ENCODE data around the gene EDC3. TPM values are rescaled to one million over a fixed set of nuclear protein-coding genes. Genes with fewer than 3 reads are reported as not detected.

EDC3 gene
- polyA plus RNA-seq, 4 donors = 37.5 to 43.0 (median 40.6) TPM

DNA sequence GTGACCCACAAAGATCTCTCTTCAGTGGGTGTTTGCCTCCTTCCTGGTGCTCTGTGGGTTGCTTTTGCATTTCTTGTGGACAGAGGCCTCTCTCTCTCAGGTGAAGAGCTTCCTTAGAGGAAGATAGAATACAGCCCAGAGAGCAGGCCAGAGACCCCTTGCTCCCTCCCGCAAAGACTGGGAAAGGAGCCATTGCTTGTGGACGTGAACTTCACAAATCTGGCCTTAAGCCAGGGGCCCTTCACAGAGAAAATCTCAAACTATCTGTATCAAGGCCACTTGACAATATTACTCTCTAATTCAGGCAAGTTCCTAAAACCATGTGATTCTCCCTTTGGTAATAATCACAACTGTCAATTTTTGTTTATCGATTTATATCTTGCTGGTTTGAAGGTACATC is 110.6 kb downstream of the EDC3 start:
- DNase-seq (ENCODE audit: low read depth in 4 of 4, low spot score in 2 of 4) = no peak

DNA sequence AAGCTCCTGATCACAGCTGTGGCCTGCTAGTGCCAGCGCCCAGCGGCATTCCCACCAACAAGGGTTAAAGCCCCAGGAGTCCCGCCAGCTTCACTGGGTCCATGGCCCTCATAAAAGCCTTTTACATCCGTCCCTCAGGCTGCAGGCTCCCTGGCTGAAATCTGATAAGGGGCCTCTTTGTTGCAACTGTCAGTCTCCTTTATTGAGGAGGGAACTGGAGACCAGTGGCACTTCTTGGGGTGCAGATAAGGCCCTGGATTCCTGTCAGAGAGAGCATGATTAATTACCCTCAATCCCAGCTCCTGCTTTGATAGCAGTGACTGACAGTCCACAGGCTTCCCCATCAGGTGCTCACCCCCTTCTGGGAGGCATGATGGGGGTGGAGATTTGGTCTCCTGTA is 111.0 kb downstream of the EDC3 start:
- DNase-seq (ENCODE audit: low read depth in 4 of 4, low spot score in 2 of 4) = no peak

DNA sequence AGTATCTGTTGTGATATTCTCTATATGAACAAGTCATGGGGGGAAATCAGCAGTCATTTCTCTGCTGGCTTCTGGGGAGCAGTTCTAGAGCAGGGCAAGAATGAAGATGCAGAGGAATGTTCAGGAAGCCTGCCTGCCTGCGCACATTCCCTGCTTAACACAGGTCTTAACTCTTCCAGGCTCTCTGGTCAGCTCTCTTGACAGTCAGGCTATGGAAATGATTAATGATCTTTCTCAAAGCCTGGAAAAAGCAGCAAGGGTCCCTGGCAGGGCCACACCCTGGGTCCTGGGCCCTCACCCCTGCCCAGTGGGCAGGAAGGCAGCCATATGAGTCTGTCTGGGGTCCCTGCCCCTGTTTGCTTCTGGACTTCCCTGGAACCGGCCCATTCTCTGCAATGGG is 111.6 kb downstream of the EDC3 start:
- no peak for DNase-seq (ENCODE audit: low read depth in 4 of 4, low spot score in 2 of 4)

Other genes starting within 250 kb of the EDC3 start
- 10 to 100 TPM; 60.1 to 83.3 (median 64.6) TPM for gene UBL7, start 234.9 kb downstream of the EDC3 start, polyA plus RNA-seq (ENCODE audit: insufficient read length in 4 of 4)
- gene ARID3B, start 154.8 kb downstream of the EDC3 start, polyA plus RNA-seq (ENCODE audit: insufficient read length in 4 of 4) = 10 to 100 TPM in 3 of 4 donors, 1 to 10 TPM in 1; 9.6 to 20.4 (median 15.3) TPM
- gene CLK3, start 80.2 kb downstream of the EDC3 start, polyA plus RNA-seq (ENCODE audit: insufficient read length in 4 of 4) = 10 to 100 TPM; 54.4 to 84.9 (median 76.3) TPM
- under 1 TPM in 1 of 4 donors, not detected in 3; 0.20 TPM for gene CYP1A1, start 29.5 kb upstream of the EDC3 start, polyA plus RNA-seq (ENCODE audit: insufficient read length in 4 of 4)
- under 1 TPM; 0.10 to 0.25 (median 0.19) TPM for gene CYP1A2, start 52.8 kb upstream of the EDC3 start, polyA plus RNA-seq (ENCODE audit: insufficient read length in 4 of 4)
- 10 to 100 TPM; 45.4 to 51.3 (median 46.4) TPM for gene CSK, start 86.1 kb upstream of the EDC3 start, polyA plus RNA-seq (ENCODE audit: insufficient read length in 4 of 4)
- gene LMAN1L, start 116.8 kb upstream of the EDC3 start, polyA plus RNA-seq (ENCODE audit: insufficient read length in 4 of 4) = not detected
- gene CPLX3, start 130.6 kb upstream of the EDC3 start, polyA plus RNA-seq (ENCODE audit: insufficient read length in 4 of 4) = under 1 TPM in 1 of 4 donors, not detected in 3; 0.07 TPM
- gene ULK3, start 147.1 kb upstream of the EDC3 start, polyA plus RNA-seq (ENCODE audit: insufficient read length in 4 of 4) = 10 to 100 TPM; 30.5 to 36.2 (median 33.7) TPM
- 10 to 100 TPM; 68.4 to 78.0 (median 72.7) TPM for gene SCAMP2, start 177.3 kb upstream of the EDC3 start, polyA plus RNA-seq (ENCODE audit: insufficient read length in 4 of 4)
- 10 to 100 TPM; 60.5 to 76.7 (median 63.1) TPM for gene MPI, start 194.0 kb upstream of the EDC3 start, polyA plus RNA-seq (ENCODE audit: insufficient read length in 4 of 4)
- 10 to 100 TPM; 52.4 to 59.7 (median 57.6) TPM for gene FAM219B, start 210.8 kb upstream of the EDC3 start, polyA plus RNA-seq (ENCODE audit: insufficient read length in 4 of 4)
- 100 to 1,000 TPM; 191 to 233 (median 208) TPM for gene COX5A, start 242.0 kb upstream of the EDC3 start, polyA plus RNA-seq (ENCODE audit: insufficient read length in 4 of 4)

All from left renal cortex interstitium (tissue), 4 donors.